T-cell (primary cell): ENCODE results near the gene OR6N1. TPM values are rescaled to one million over a fixed set of nuclear protein-coding genes. Genes with fewer than 3 reads are reported as not detected.
A peak's percentile ranks its signal among the peaks of the same experiment; 100 is the strongest.

Experiments used
- ATAC-seq, 4 experiments: fragments of 200-7000 bp in 3 of 4; fragments of 150-1000 bp in 1 of 4; cut with Tn5 transposase; replicated peaks in 1 of 4; 1 replicate in 3 of 4; 2 replicates in 1 of 4; pipeline ENCODE4 v1.10.0; 2021; ENCODE audit warnings: moderate library complexity in 3 of 4, mild to moderate bottlenecking in 2 of 4, moderate number of reproducible peaks in 1 of 4
- CTCF ChIA-PET, 2 donors: fragments of 300-600 bp; sonication (Branson Sonifier 250); formaldehyde crosslinking; loops; one replicate each; lab custom pipeline; 2022; ENCODE audit warnings: antibody characterized with exemption in 2 of 2; lab: Charles Lee
- POLR2A ChIA-PET, 2 donors: fragments of 300-600 bp; sonication (Branson Sonifier 250); formaldehyde crosslinking; loops; one replicate each; lab custom pipeline; 2022; ENCODE audit warnings: antibody characterized with exemption in 2 of 2; lab: Charles Lee
- DNase-seq, 35 experiments: peaks; one replicate each; pipeline versions ENCODE4 v3.0.0 to v3.0.0-alpha.2; 2013 to 2023
- H3K27ac ChIP-seq: one replicate; pipeline ENCODE4 v1.5.1; 2013; ENCODE audit warnings: low read length
- H3K27me3 ChIP-seq, 2 experiments: replicated peaks in 1 of 2; 1 replicate in 1 of 2; 2 replicates in 1 of 2; pipeline versions ENCODE4 v1.6.1 to v1.7.0; 2013; ENCODE audit warnings: low read length in 1 of 2, mixed read lengths in 1 of 2; ENCODE audit not compliant: control insufficient read depth in 2 of 2, insufficient read depth in 2 of 2; ENCODE audit errors: extremely low read depth in 1 of 2
- H3K36me3 ChIP-seq, 2 donors: 1 replicate in 1 of 2; 2 replicates in 1 of 2; pipeline versions ENCODE4 v1.6.1 to v1.7.0; 2013; ENCODE audit warnings: low read length in 1 of 2; ENCODE audit not compliant: control insufficient read depth in 2 of 2, insufficient read depth in 1 of 2; ENCODE audit errors: extremely low read depth in 1 of 2
- H3K4me1 ChIP-seq, 2 experiments: 1 replicate in 1 of 2; 2 replicates in 1 of 2; pipeline versions ENCODE4 v1.6.1 to v1.7.0; 2013; ENCODE audit warnings: low read length in 2 of 2, mixed read lengths in 1 of 2; ENCODE audit not compliant: insufficient read depth in 2 of 2, control insufficient read depth in 1 of 2; ENCODE audit errors: extremely low read depth in 1 of 2
- H3K4me3 ChIP-seq, 2 donors: 1 replicate in 1 of 2; 2 replicates in 1 of 2; pipeline versions ENCODE4 v1.5.1 to v1.7.0; 2013; ENCODE audit warnings: mild to moderate bottlenecking in 2 of 2, low read length in 1 of 2, moderate library complexity in 1 of 2; ENCODE audit not compliant: control insufficient read depth in 1 of 2; ENCODE audit errors: extremely low read depth in 1 of 2
- H3K9me3 ChIP-seq: 2 replicates; pipeline ENCODE4 v1.7.0; 2013
- H3K27ac Mint-ChIP-seq, 2 donors: one replicate each; pipeline ENCODE4 v1.8.0; 2020 to 2021; ENCODE audit warnings: mild to moderate bottlenecking in 2 of 2, mixed read lengths in 2 of 2
- H3K27me3 Mint-ChIP-seq, 2 donors: one replicate each; pipeline ENCODE4 v1.8.0; 2021 to 2022; ENCODE audit warnings: mixed read lengths in 2 of 2
- H3K36me3 Mint-ChIP-seq: one replicate; pipeline ENCODE4 v1.8.0; 2021; ENCODE audit warnings: mixed read lengths
- H3K4me1 Mint-ChIP-seq, 3 donors: one replicate each; pipeline ENCODE4 v1.8.0; 2020 to 2022; ENCODE audit warnings: mixed read lengths in 3 of 3, mild to moderate bottlenecking in 1 of 3
- H3K4me3 Mint-ChIP-seq, 3 donors: one replicate each; pipeline ENCODE4 v1.8.0; 2020 to 2022; ENCODE audit warnings: mild to moderate bottlenecking in 3 of 3, mixed read lengths in 3 of 3, moderate library complexity in 3 of 3
- H3K9me3 Mint-ChIP-seq, 3 donors: one replicate each; pipeline ENCODE4 v1.8.0; 2020 to 2022; ENCODE audit warnings: mixed read lengths in 3 of 3
- WGBS: methylation state at CpG from one replicate; pipeline ENCODE4 v1.1.5; 2013; ENCODE audit warnings: missing lambda C conversion rate; ENCODE audit not compliant: insufficient coverage; 5-methylcytosine and 5-hydroxymethylcytosine counted together
- total RNA-seq, 35 experiments: library from RNA in 6 of 35; stranded (reverse) in 6 of 35; fragments of 120-200 nt in 1 of 35; gene quantifications; one replicate each; pipeline versions ENCODE4 v1.2.1 to v1.2.4 and lab custom pipeline; 2013 to 2026

OR6N1 gene
- total RNA-seq, 5 donors from 2014 or later (not counting 1 experiment from before 2014, with no cell fraction given) = not detected

DNA sequence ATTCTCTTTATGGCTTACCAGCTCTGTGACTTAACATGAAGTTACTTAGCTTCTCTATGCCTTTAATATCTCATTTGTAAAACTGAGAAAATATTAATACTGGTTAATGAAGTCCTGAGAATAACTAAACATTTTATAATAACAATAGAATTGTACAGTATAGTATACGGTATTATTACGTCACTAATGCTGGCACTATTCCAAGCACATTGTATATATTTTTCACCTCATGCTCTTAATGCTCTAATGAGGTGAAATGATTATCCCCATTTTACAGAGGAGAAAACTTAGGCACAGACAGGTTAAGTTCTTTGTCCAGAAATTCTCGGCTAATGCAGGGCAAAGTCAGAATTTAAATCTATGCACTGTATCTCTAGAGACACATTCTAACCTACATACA is 52.3 kb downstream of the OR6N1 start:
- Mint-ChIP-seq H3K27me3 (peaks cover 29 to 39% of the 10 kb centered on the region in 2 donors), H3K36me3 (no peaks in the 10 kb centered on the region), H3K4me3 (no peak overlapping the region), H3K27ac (no peak overlapping the region), H3K4me1 (no peaks in the 10 kb centered on the region), H3K9me3 (no peaks in the 10 kb centered on the region)
- Histone ChIP-seq H3K36me3 (no peaks in the 10 kb centered on the region), H3K27me3 (no peaks in the 10 kb centered on the region), H3K27ac (no peak overlapping the region), H3K4me3 (no peak overlapping the region), H3K9me3 (no peaks in the 10 kb centered on the region), H3K4me1 (no peaks in the 10 kb centered on the region)
- ATAC-seq (no peak), DNase-seq (no peak)
- ChIA-PET POLR2A (interaction anchor here in 1 of 2 donors (0.6 kb wide), 1 partner anchor 1341 kb away, joined by 3 read pairs; no protein-coding TSS in a partner anchor), CTCF (no interaction called here)
- WGBS = no CpG with 5 or more reads among the region's 3 CpGs

GRCh38 chr1:158717344-158717743 is 54.7 kb downstream of the OR6N1 start:
- POLR2A ChIA-PET = no interaction called here
- Histone ChIP-seq H3K4me3 (no peak overlapping the region), H3K27me3 (no peaks in the 10 kb centered on the region), H3K27ac (no peak overlapping the region), H3K4me1 (no peaks in the 10 kb centered on the region), H3K36me3 (no peaks in the 10 kb centered on the region), H3K9me3 (no peaks in the 10 kb centered on the region)
- Mint-ChIP-seq H3K36me3 (no peaks in the 10 kb centered on the region), H3K4me1 (no peaks in the 10 kb centered on the region), H3K27ac (no peak overlapping the region), H3K27me3 (peaks cover 29 to 32% of the 10 kb centered on the region in 2 donors), H3K9me3 (no peaks in the 10 kb centered on the region), H3K4me3 (no peak overlapping the region)
- 83% methylated on average over 5 of the region's 6 CpGs for WGBS
- CTCF ChIA-PET = no interaction called here
- ATAC-seq = no peak
- no peak for DNase-seq

- H3K9me3 Mint-ChIP-seq = no peaks in the 10 kb centered on the region
- CTCF ChIA-PET = no interaction called here
- Histone ChIP-seq H3K27ac (no peak overlapping the region), H3K36me3 (no peaks in the 10 kb centered on the region), H3K9me3 (no peaks in the 10 kb centered on the region), H3K27me3 (no peaks in the 10 kb centered on the region), H3K4me1 (no peaks in the 10 kb centered on the region), H3K4me3 (no peak overlapping the region)
- ATAC-seq (no peak), DNase-seq (no peak)
- no peaks in the 10 kb centered on the region for H3K36me3 Mint-ChIP-seq
- H3K4me3 Mint-ChIP-seq = no peak overlapping the region
- no peaks in the 10 kb centered on the region for H3K4me1 Mint-ChIP-seq
- no peak overlapping the region for H3K27ac Mint-ChIP-seq
- POLR2A ChIA-PET = no interaction called here
- no CpG with 5 or more reads among the region's 1 CpG for WGBS
- H3K27me3 Mint-ChIP-seq = peaks cover 30 to 37% of the 10 kb centered on the region in 2 donors
Measured at GRCh38 chr1:158716335-158716734, 55.7 kb downstream of the OR6N1 start.

DNA sequence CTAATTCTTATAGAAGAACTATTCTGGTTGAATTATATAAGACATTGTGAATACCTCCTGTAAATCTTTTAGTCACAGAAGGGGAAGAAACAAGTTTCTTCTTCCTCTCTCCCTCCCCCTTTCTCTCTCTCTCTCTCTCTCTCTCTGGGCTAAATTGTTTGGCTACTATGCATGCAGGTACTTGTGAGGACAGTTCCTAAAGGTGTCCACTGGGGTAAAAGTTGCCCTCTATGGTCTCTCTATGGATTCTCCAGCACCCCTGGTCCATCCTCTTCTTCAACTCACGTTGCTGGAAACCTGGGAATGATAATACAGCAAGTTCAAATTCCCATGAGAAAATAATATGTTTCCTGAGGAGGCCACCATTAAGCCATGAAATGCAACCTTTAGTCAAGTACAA is 57.2 kb downstream of the OR6N1 start:
- POLR2A ChIA-PET = no interaction called here
- peak overlapping the region in 1 of 2 donors; percentile 44 for H3K27ac Mint-ChIP-seq

More for the DNA sequence above, 57.2 kb downstream of the OR6N1 start:
- H3K9me3 ChIP-seq = no peaks in the 10 kb centered on the region
- no CpG with 5 or more reads among the region's 1 CpG for WGBS
- no peaks in the 10 kb centered on the region for H3K36me3 Mint-ChIP-seq
- H3K27ac ChIP-seq = no peak overlapping the region
- no peaks in the 10 kb centered on the region for H3K36me3 ChIP-seq
- no peaks in the 10 kb centered on the region for H3K9me3 Mint-ChIP-seq
- CTCF ChIA-PET = no interaction called here
- no peaks in the 10 kb centered on the region for H3K27me3 ChIP-seq
- DNase-seq (no peak), ATAC-seq (no peak)
- H3K4me3 Mint-ChIP-seq = no peak overlapping the region
- no peaks in the 10 kb centered on the region for H3K4me1 ChIP-seq
- no peak overlapping the region for H3K4me3 ChIP-seq
- H3K4me1 Mint-ChIP-seq = no peaks in the 10 kb centered on the region
- H3K27me3 Mint-ChIP-seq = peaks cover 33 to 34% of the 10 kb centered on the region in 2 donors

Other genes starting within 250 kb of the OR6N1 start
- gene OR6Y1, start 217.8 kb downstream of the OR6N1 start, total RNA-seq = not detected
- not detected for gene OR6P1, start 201.6 kb downstream of the OR6N1 start, total RNA-seq
- gene OR10X1, start 192.3 kb downstream of the OR6N1 start, total RNA-seq = not detected
- gene OR10Z1, start 166.9 kb downstream of the OR6N1 start, total RNA-seq = not detected
- gene SPTA1, start 85.5 kb downstream of the OR6N1 start, total RNA-seq = under 1 TPM in 3 of 5 donors, not detected in 2; 0.03 to 0.23 (median 0.09) TPM
- not detected for gene OR6K2, start 71.5 kb downstream of the OR6N1 start, total RNA-seq
- gene OR6K3, start 51.5 kb downstream of the OR6N1 start, total RNA-seq = not detected
- gene OR6K6, start 17.5 kb downstream of the OR6N1 start, total RNA-seq = not detected
- gene OR6N2, start 9.0 kb upstream of the OR6N1 start, total RNA-seq = not detected
- gene MNDA, start 59.2 kb upstream of the OR6N1 start, total RNA-seq = 1 to 10 TPM in 1 of 5 donors, under 1 TPM in 4; 0.20 to 1.2 (median 0.61) TPM
- 10 to 100 TPM; 32.6 to 65.4 (median 35.4) TPM for gene PYHIN1, start 159.4 kb upstream of the OR6N1 start, total RNA-seq
- gene IFI16, start 237.7 kb upstream of the OR6N1 start, total RNA-seq = 100 to 1,000 TPM in 3 of 5 donors, 10 to 100 TPM in 2; 78.7 to 123 (median 106) TPM